CD4-positive, CD25-positive, alpha-beta regulatory T cell (primary cell): ENCODE results near the gene HSD17B1. TPM values are rescaled to one million over a fixed set of nuclear protein-coding genes. Genes with fewer than 3 reads are reported as not detected.

Source experiments
- ATAC-seq, 2 donors: fragments of 150-1000 bp; cut with Tn5 transposase; one replicate each; pipeline ENCODE4 v1.10.0; 2021; ENCODE audit warnings: low read depth in 2 of 2, moderate number of reproducible peaks in 2 of 2, moderate library complexity in 1 of 2
- DNase-seq, 3 donors: peaks; one replicate each; pipeline versions ENCODE4 v3.0.0 to v3.0.0-alpha.2; 2012 to 2022; ENCODE audit warnings: mixed read lengths in 1 of 3
- H3K27ac ChIP-seq: one replicate; pipeline ENCODE4 v1.7.0; 2013; ENCODE audit warnings: mild to moderate bottlenecking, low read length; ENCODE audit not compliant: insufficient read depth, poor library complexity, severe bottlenecking
- H3K27me3 ChIP-seq: one replicate; pipeline ENCODE4 v1.7.0; 2013; ENCODE audit warnings: low read length; ENCODE audit not compliant: control insufficient read depth, insufficient read depth
- H3K36me3 ChIP-seq: one replicate; pipeline ENCODE4 v1.7.0; 2013; ENCODE audit warnings: mild to moderate bottlenecking, low read length, moderate library complexity; ENCODE audit not compliant: control insufficient read depth, insufficient read depth
- H3K4me1 ChIP-seq: 2 replicates; pipeline ENCODE4 v1.7.0; 2013; ENCODE audit warnings: mild to moderate bottlenecking, low read length; ENCODE audit not compliant: insufficient read depth, control insufficient read depth, poor library complexity, severe bottlenecking
- H3K4me3 ChIP-seq: one replicate; pipeline ENCODE4 v1.7.0; 2013; ENCODE audit warnings: low read depth, mild to moderate bottlenecking, low read length, moderate library complexity
- H3K9me3 ChIP-seq, 2 experiments: 1 replicate in 1 of 2; 2 replicates in 1 of 2; pipeline ENCODE4 v1.7.0; 2013; ENCODE audit warnings: low read length in 2 of 2, mild to moderate bottlenecking in 1 of 2, moderate library complexity in 1 of 2; ENCODE audit not compliant: control insufficient read depth in 2 of 2
- H3K27ac Mint-ChIP-seq, 3 donors: one replicate each; pipeline ENCODE4 v1.8.0; 2020 to 2022; ENCODE audit warnings: mild to moderate bottlenecking in 3 of 3, mixed read lengths in 3 of 3, moderate library complexity in 2 of 3
- H3K27me3 Mint-ChIP-seq: one replicate; pipeline ENCODE4 v1.8.0; 2022; ENCODE audit warnings: mild to moderate bottlenecking, mixed read lengths
- H3K36me3 Mint-ChIP-seq: one replicate; pipeline ENCODE4 v1.8.0; 2020; ENCODE audit warnings: mixed read lengths
- H3K4me1 Mint-ChIP-seq, 4 donors: one replicate each; pipeline ENCODE4 v1.8.0; 2020 to 2022; ENCODE audit warnings: mixed read lengths in 4 of 4, mild to moderate bottlenecking in 1 of 4
- H3K4me3 Mint-ChIP-seq, 4 donors: one replicate each; pipeline ENCODE4 v1.8.0; 2020 to 2022; ENCODE audit warnings: mild to moderate bottlenecking in 4 of 4, mixed read lengths in 4 of 4, moderate library complexity in 3 of 4
- H3K9me3 Mint-ChIP-seq, 7 donors: one replicate each; pipeline ENCODE4 v1.8.0; 2020 to 2022; ENCODE audit warnings: mixed read lengths in 7 of 7, mild to moderate bottlenecking in 3 of 7, moderate library complexity in 2 of 7
- polyA plus RNA-seq, 4 donors: library from polyadenylated mRNA; unstranded; fragments of 300-500 nt; fragmentation: Illumina TruSeq; gene quantifications; one replicate each; pipeline ENCODE4 v1.2.3, GENCODE V29; 2021
- total RNA-seq: library from RNA; stranded (reverse); gene quantifications from one replicate; pipeline ENCODE4 v1.2.3, GENCODE V29; 2022

Gene HSD17B1
- total and polyA plus RNA-seq, 5 donors from 2014 or later = 0.30 to 0.91 (median 0.62) TPM

- no peak for DNase-seq
- no peaks in the 10 kb centered on the region for H3K27me3 Mint-ChIP-seq
- H3K27ac Mint-ChIP-seq = no peak overlapping the region
- no peak overlapping the region for H3K4me3 ChIP-seq
- peaks cover 0 to 2% (median 0%) of the 10 kb centered on the region in 7 donors for H3K9me3 Mint-ChIP-seq
- ATAC-seq = no peak
- peaks cover 0 to 9% (median 0%) of the 10 kb centered on the region in 4 donors for H3K4me1 Mint-ChIP-seq
- H3K36me3 Mint-ChIP-seq = peaks cover 30% of the 10 kb centered on the region
- H3K9me3 ChIP-seq = no peaks in the 10 kb centered on the region
- no peak overlapping the region for H3K27ac ChIP-seq
- peaks cover 4% of the 10 kb centered on the region for H3K4me1 ChIP-seq
- H3K4me3 Mint-ChIP-seq = no peak overlapping the region
- no peaks in the 10 kb centered on the region for H3K27me3 ChIP-seq
- H3K36me3 ChIP-seq = peaks cover 8% of the 10 kb centered on the region
Observed at GRCh38 chr17:42512733-42513251, 39.9 kb upstream of the HSD17B1 start.

- H3K36me3 ChIP-seq = peaks cover under 1% of the 10 kb centered on the region
- no peak overlapping the region for H3K4me3 ChIP-seq
- H3K27me3 ChIP-seq = no peaks in the 10 kb centered on the region
- no peak overlapping the region for H3K27ac Mint-ChIP-seq
- no peak overlapping the region for H3K4me3 Mint-ChIP-seq
- H3K27ac ChIP-seq = no peak overlapping the region
- ATAC-seq (no peak), DNase-seq (no peak)
- H3K4me1 Mint-ChIP-seq = peaks cover 0 to 9% (median 0%) of the 10 kb centered on the region in 4 donors
- H3K36me3 Mint-ChIP-seq = peaks cover 21% of the 10 kb centered on the region
- H3K9me3 ChIP-seq = no peaks in the 10 kb centered on the region
- no peaks in the 10 kb centered on the region for H3K9me3 Mint-ChIP-seq
- no peaks in the 10 kb centered on the region for H3K27me3 Mint-ChIP-seq
- peaks cover 4% of the 10 kb centered on the region for H3K4me1 ChIP-seq
Observed at GRCh38 chr17:42513686-42514085, 39.0 kb upstream of the HSD17B1 start.

- peaks cover 4% of the 10 kb centered on the region for H3K4me1 ChIP-seq
- Mint-ChIP-seq H3K36me3 (peaks cover 16% of the 10 kb centered on the region), H3K27ac (no peak overlapping the region), H3K4me3 (no peak overlapping the region), H3K9me3 (no peaks in the 10 kb centered on the region), H3K4me1 (peaks cover 0 to 9% (median 0%) of the 10 kb centered on the region in 4 donors), H3K27me3 (no peaks in the 10 kb centered on the region)
- no peaks in the 10 kb centered on the region for H3K9me3 ChIP-seq
- no peak overlapping the region for H3K27ac ChIP-seq
- ATAC-seq (no peak), DNase-seq (no peak)
- no peaks in the 10 kb centered on the region for H3K36me3 ChIP-seq
- H3K4me3 ChIP-seq = no peak overlapping the region
- no peaks in the 10 kb centered on the region for H3K27me3 ChIP-seq
Observed at GRCh38 chr17:42514279-42514678, 38.4 kb upstream of the HSD17B1 start.

GRCh38 chr17:42514867-42515266, 37.9 kb upstream of the HSD17B1 start:
- Mint-ChIP-seq H3K4me1 (peaks cover 0 to 9% (median 0%) of the 10 kb centered on the region in 4 donors), H3K36me3 (peaks cover 10% of the 10 kb centered on the region), H3K9me3 (no peaks in the 10 kb centered on the region), H3K4me3 (no peak overlapping the region), H3K27me3 (no peaks in the 10 kb centered on the region), H3K27ac (peak overlapping the region in 1 of 3 donors; percentile 71)
- Histone ChIP-seq H3K27ac (no peak overlapping the region), H3K27me3 (no peaks in the 10 kb centered on the region), H3K4me3 (no peak overlapping the region), H3K4me1 (peaks cover 4% of the 10 kb centered on the region), H3K36me3 (no peaks in the 10 kb centered on the region), H3K9me3 (no peaks in the 10 kb centered on the region)
- no peak for ATAC-seq
- no peak for DNase-seq

GRCh38 chr17:42517516-42517915, 35.2 kb upstream of the HSD17B1 start:
- peak; percentile 70 to 74 for ATAC-seq

GRCh38 chr17:42518046-42518754, 34.5 kb upstream of the HSD17B1 start:
- H3K4me3 ChIP-seq = no peak overlapping the region
- peaks cover 4% of the 10 kb centered on the region for H3K4me1 ChIP-seq
- Mint-ChIP-seq H3K27ac (no peak overlapping the region), H3K4me1 (peaks cover 0 to 9% (median 2%) of the 10 kb centered on the region in 4 donors), H3K4me3 (no peak overlapping the region), H3K36me3 (peaks cover 17% of the 10 kb centered on the region), H3K27me3 (no peaks in the 10 kb centered on the region), H3K9me3 (no peaks in the 10 kb centered on the region)
- DNase-seq = no peak
- peaks cover 4% of the 10 kb centered on the region for H3K36me3 ChIP-seq
- H3K9me3 ChIP-seq = no peaks in the 10 kb centered on the region
- no peak for ATAC-seq
- no peaks in the 10 kb centered on the region for H3K27me3 ChIP-seq
- H3K27ac ChIP-seq = no peak overlapping the region

More at GRCh38 chr17:42517516-42517915, 35.2 kb upstream of the HSD17B1 start:
- DNase-seq = peak; percentile 64 to 77 (median 71)
- peaks cover 4% of the 10 kb centered on the region for H3K4me1 ChIP-seq
- no peaks in the 10 kb centered on the region for H3K9me3 ChIP-seq
- H3K36me3 Mint-ChIP-seq = peaks cover 14% of the 10 kb centered on the region
- H3K27ac Mint-ChIP-seq = no peak overlapping the region
- no peaks in the 10 kb centered on the region for H3K27me3 ChIP-seq
- no peaks in the 10 kb centered on the region for H3K27me3 Mint-ChIP-seq
- H3K4me3 ChIP-seq = no peak overlapping the region
- H3K4me3 Mint-ChIP-seq = no peak overlapping the region
- H3K4me1 Mint-ChIP-seq = peaks cover 0 to 9% (median 2%) of the 10 kb centered on the region in 4 donors
- peaks cover 4% of the 10 kb centered on the region for H3K36me3 ChIP-seq
- H3K27ac ChIP-seq = no peak overlapping the region
- no peaks in the 10 kb centered on the region for H3K9me3 Mint-ChIP-seq

- Histone ChIP-seq H3K4me3 (no peak overlapping the region), H3K27me3 (no peaks in the 10 kb centered on the region), H3K9me3 (no peaks in the 10 kb centered on the region), H3K4me1 (peaks cover 4% of the 10 kb centered on the region), H3K36me3 (peaks cover 4% of the 10 kb centered on the region), H3K27ac (no peak overlapping the region)
- DNase-seq = no peak
- ATAC-seq = no peak
- Mint-ChIP-seq H3K36me3 (peaks cover 20% of the 10 kb centered on the region), H3K4me1 (peaks cover 0 to 9% (median 2%) of the 10 kb centered on the region in 4 donors), H3K27ac (no peak overlapping the region), H3K9me3 (no peaks in the 10 kb centered on the region), H3K4me3 (no peak overlapping the region), H3K27me3 (no peaks in the 10 kb centered on the region)
Observed at GRCh38 chr17:42518755-42519545, 33.8 kb upstream of the HSD17B1 start.
